ENCODE data around the gene CAMK4.
A peak's percentile ranks its signal among the peaks of the same experiment; 100 is the strongest.
"Not testable (repeated sequence)": the region's sequence is repeated elsewhere in the genome, so short reads cannot be mapped to it uniquely, and the experiment has no call there.

CAMK4 gene

DNA sequence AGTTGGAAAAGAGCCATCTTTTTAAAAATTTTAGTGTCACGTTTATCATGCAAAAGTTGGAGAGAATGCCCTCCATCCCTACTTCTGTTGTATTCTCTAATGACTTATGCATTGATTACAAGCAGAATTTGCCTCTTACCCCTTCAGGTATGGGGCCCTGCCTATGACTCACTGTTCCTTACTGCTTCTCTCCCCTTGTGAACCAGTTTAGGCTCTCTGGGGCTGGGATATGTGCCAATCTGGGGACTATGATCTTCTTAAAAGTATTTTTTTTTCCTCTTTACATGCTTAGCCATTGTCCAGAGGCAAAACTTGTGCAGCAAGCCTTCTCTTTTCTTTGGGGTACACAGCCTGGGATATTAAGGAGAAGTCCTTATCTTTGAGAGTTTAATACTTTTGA lies 37.4 kb downstream of the CAMK4 start:
- no peak for DNase-seq

DNA sequence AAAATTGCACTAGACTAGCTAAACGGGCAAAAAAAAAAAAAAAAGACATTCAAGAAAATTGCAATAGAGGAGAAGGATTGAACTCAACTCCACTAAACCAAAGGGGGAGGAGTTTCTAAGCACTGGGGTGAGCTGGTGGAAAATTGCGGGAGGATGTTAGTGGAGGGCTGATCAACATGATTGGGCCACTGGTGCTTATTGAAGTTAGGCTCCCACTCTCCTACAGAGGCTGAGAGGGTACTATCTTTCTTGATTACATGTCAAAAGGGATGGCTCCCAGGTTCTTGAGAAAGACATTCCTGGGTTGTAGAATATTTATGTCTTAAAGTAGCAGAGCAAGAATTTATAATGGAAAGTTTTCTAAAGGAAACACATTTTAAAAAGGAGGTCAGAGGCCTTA lies 38.0 kb downstream of the CAMK4 start:
- DNase-seq, result no peak

DNA sequence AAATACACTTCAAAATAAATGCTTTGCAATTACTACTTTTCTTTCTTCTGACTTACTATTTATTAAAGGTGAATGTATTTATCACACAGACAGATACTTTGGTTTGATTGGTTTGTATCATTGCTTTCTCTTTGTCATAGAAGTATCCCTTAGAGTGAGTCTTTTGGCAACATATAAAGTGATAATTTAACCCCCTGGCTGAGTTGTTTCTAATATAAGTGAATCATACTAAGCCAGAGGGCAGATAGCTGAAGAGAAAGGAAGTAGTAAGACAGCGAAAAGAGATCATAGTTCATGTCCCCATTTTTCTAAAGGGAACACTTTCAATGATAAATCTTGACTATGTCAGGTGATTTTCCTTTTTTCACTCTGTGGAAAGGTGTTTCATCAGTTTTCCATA lies 38.6 kb downstream of the CAMK4 start:
- DNase-seq, result no peak

DNA sequence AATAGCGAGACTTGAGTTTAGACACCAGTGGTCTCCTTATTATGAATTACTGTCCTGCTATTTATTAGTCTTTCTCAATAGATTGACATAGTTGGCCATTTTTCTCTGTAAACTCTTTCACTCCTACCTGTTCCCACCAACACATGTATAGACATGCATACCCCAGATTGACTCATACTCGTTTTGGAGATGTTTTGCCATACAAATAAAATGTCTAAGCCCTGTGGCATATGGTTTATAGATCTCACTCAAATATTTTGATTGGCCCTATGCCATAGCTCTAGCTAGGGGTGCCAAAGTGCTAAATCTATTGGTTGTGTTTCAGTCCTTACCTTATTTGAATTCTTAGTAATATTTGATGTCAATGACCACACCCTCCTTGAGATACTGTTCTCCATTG lies 42.3 kb downstream of the CAMK4 start:
- DNase-seq, result no peak

DNA sequence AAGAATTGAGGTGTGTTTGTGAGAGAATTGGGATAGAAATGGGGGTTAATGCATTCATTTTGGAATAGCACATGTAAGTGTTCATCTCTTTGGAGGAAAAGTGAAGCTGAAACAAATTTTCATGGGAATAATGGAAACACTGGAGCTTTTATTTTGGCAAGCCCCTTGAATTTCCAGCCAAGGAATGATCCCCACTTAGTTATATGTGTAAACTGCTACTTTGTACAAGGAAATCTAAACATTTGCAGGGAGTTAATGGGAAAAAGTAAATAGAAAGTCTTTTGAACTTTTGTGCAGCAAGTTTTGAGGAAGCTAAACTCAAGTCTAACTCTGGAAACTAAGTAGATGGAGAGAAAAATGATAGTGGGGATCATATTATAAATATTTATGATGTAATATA lies 44.1 kb downstream of the CAMK4 start:
- no peak for DNase-seq

DNA sequence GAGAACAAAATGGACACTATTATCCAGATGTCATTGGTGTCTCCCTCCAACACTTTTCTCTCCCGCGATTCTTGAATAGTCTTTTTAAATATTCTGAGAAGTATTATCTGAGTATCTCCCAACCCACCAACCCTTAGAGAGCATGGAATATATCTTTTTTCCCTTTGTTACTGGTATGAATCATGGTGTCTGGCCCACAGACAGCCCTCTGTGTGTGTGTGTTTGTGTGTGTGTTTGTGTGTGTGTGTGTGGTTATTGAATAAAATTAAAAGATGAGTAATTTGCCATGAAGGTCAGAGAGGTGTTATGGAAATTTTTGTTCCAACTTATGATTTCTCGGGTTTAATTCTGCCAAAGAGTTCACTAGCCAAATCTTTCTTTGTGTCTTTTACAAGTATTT lies 47.7 kb downstream of the CAMK4 start:
- DNase-seq, result no peak

DNA sequence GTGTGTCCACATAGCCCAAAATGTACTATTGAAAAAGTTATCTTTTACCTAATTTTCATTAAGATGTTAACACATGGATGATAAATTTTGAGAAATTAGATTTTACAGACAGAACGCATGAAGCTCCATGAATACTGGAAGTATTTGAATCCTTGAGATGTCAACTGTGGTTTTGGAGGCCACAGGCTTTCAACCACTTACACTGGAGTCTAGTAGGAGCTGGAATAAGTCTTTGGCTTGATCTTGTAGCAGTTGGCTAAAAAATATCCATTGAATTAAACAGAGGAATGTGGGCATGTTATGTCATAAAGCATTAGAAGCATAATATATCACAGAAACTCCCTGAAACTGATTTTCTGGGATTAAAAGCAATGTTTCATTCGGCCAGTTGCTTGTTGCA lies 52.9 kb downstream of the CAMK4 start:
- DNase-seq, result no peak

DNA sequence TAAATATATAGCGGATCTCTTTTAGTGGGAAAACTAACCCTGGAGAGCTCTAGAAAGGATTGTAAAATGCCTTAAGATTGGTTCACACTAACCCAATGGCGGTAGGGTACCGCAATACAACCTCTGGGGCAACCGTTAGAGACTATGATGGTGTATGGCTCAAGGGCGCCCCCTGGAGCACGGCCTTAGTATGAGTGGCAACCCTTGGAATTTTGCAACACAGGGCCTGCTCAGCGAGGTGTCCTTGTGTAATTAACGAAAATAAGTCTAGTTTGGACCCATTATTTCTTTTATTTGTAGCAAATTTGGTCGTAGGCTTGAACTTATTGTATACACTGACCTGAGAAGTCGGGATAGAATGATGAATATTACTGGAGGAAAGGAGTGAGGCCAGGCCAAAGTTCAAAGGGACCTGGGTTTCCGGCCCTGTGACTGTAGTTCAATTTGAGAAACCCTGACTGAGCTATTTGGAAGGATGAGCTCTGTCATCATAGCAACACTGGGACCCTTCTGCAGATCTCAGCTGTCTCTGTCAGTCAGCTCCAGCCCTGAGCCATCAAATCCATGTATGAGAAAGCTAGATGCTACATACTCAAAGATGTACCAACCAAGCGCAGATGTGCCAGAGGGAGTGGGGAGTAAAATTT lies 54.8 kb downstream of the CAMK4 start:
- peak; percentile 27 to 58 for DNase-seq

DNA sequence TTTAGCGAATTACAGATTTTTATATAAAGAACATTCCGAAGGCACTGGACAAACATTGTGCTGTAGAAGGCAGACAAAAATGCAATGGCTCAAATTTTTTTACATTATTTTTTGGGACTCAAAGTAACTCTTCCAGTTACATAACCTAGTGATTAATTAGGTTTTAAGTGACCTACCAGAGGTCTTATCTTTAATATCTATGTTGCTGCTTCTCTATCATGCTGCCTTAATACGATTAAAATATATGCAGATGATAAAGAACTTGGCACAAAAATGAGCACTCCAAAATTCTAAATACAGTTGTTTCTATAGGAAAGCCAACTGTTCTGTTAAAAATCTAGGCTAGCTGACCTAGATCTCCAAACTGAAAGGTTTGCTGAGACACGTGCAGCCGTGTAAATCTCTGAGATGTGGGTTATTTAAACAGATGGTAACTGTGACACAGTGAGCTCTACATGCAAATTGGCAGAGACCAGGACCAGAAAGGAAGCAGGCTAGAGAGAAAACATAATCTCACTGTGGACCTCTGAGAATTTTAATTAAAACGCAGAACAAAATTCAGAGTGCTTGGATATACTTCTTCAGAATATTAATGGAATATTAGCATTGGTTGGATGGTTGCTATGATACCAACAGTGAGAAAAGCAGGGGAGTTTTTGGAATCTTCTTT lies 56.2 kb downstream of the CAMK4 start:
- no peak for DNase-seq

DNA sequence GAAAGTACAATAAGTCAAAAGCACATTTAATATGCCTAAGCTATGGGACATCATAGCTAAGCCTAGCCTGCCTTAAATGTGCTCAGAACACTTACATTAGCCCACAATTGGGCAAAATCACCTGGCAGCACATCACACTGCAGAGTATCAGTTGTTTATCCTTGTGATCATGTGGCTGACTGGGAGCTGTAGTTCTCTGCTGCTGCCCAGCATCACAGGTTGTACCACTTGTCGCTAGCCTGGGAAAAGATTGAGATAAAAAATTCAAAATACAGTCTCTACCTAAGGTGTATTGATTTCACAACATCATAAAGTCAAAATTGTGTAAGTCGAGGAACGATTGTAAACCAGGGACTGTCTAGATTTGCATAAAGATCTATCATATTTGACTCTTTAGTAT lies 58.6 kb downstream of the CAMK4 start:
- DNase-seq, result no peak

DNA sequence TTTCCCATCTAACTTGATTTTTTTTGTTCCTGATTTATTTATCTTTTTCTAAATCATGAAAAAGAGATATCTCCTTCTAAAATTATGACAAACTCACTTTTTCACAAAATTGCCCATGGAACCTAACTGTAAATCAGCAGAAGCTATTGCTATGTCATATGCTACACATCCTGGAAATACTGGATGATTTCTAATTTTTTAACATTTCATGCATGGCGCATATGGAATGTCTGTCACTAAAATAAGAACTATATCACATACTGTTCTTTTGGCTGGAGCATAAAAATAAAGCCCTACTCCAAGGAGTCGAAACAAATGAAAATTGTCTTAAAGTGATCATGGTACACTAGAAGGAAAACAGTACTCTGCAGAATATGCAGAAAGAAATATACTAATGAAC lies 60.6 kb downstream of the CAMK4 start:
- DNase-seq, result no peak

DNA sequence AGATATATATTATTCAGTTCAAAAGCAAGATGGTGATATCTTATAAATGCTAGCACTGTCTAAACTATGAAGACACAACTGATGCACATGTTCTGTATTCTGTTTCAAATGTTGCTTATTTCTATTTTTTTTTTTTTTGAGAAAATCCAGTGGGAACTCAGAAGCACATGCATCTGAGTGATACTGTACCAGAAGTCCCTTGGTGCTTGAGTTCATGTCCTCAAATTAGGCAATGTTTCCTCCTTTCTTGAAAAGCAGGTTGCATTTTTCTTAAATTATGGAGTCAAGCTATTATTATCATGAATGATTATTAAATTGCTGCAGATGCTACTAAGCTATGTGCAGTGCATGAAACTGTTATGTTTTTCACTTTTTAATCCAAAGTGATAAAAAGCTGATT lies 70.4 kb downstream of the CAMK4 start:
- no peak for DNase-seq

DNA sequence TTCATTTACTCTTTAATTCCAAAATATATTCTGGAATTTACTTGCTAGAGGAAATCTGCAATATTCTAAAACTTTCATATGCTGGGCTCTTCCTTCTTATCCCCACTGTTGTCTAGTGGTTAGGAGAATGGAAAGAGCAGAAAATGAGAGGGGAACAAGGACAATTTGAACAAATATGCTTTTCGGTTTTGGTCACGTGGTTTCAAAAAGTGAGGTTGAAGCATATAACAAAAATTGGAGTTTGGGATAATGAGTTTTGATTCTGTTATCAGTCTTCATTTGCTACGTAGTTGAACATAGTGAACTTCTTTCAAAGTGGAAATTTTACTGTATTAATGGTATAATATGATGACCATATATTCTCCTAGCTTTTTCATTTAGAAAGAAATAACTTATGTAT lies 71.5 kb downstream of the CAMK4 start:
- no peak for DNase-seq

DNA sequence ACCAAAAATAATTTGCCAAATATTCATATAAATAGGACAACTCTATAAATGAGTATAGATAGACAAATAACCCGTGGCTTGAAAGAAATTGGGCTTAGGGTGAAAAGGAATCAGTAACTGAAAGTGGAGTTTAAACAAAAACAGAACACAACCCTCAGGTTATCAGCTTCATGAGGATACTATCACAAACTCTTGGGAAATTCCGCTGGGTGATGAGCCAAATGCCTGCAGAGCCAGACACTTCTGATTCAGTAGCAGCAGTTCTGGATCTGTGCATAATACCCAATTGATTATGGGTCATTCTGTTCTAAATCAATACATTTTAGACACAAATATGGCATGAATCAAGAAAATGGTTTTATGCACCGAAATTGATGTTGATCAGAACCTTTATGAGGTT lies 72.4 kb downstream of the CAMK4 start:
- no peak for DNase-seq

DNA sequence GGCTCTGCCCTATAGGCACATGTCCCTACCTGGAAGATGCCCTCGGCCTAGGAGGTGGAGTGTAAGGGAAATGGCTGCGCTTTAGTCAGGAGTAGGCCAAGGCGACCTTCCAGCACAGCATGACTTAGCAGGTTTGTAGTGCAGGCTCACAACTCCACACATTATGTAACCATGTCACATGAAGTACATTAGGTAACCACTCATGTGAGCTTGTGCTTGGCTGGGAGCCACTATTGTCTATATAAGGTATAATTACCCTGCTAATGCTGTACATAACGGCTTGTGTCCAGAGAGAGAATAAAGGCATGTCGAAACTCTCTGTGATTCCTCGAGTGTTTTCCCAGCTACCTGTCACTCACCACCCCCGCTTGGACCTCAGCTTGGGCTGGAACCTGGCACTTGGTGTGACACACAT lies 74.9 kb downstream of the CAMK4 start:
- no peak for DNase-seq

DNA sequence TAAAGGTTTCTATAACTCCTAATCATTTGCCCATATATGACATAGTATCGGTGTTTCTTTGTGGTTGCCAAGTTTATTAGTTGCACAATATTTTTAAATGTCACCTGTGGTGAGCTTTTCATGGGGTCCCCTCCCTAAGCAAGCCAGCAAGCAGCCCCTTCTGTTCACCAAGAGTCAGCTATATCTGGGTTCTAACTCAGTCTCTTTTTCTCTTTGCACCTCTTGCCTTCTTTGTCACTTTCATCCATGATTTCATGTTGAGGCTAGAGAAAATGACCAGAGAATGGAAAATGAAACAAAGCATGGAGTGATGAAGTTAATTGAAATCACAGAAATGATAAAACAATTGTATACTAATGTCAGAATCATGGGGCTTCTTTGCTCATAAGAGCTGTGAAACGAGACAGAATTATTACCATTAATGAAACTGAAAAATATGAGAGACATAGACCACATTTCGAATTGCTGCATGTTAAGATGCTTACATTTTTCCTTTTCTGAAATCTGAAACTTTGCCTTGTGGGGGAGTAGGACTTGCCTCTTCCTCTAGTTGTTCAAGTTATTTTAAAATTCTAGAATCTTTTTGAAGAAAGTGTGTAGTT lies 75.7 kb downstream of the CAMK4 start:
- DNase-seq, result no peak

DNA sequence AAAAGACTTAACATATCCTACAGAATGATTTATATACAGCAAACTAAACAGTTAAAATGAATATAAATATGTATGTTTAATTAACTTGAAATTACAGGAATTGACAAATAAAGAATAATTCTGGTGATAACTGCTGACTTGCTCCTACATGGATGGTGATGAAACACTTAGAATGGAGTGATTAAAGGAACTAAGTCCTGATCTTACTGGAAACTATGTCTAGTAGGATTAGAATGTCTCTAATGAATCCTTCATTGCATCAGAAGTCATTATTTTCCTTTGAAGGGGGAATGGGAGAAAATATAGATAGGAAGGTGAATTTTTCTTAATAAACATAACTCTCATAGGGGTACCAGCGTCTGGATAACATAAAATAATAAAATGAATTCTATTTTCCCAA lies 77.1 kb downstream of the CAMK4 start:
- DNase-seq, result no peak

DNA sequence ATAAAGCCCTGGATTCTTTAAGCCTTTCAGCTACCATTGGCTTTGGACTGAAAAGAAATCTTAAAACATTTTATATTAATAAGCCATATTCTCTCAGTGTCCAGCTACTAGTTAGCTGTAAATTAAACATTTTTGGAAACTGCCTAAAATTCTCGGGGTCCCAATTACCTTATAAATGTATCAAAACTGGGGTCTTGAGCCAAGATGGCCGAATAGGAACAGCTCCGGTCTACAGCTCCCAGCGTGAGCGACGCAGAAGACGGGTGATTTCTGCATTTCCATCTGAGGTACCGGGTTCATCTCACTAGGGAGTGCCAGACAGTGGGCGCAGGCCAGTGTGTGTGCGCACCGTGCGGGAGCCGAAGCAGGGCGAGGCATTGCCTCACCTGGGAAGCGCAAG lies 77.9 kb downstream of the CAMK4 start:
- not testable (repeated sequence) for DNase-seq

DNA sequence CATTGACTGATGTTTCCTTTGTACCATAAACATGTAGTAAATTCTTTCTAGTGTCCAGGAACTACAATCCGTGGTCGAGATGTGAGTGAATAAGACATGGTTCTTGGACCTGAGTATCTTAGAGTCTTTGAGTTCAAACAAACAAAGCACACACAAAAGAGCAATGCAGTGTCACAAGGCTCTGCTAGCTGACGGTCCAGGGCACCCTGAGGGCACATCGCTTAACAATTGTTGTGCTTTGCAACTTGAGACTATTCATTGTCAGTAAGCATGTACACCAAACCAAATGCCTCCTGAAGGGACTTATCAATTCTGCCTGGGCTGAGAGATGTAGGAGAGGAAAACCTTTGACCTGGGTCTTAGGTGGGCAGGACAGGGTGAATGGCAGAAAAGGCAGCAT lies 84.8 kb downstream of the CAMK4 start:
- no peak for DNase-seq

DNA sequence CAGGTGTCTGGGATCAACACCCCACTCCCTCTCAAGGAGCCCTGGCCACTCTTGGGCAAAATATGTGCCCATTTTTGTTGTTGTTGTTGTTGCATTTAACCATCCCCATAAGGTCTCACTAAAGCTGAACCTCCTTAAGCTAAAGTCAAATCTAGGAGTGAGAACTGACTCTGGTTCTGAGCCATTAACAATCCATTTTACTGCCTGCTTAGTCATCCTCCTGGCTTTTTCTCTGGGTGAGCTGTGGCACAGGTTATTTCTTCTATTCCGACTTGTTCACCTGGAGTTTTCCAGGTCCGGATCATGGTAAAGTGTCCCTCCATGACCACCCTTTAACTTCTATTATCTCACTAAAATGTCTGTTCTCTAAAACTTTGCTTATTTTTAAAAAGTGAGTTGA lies 85.2 kb downstream of the CAMK4 start:
- no peak for DNase-seq

DNA sequence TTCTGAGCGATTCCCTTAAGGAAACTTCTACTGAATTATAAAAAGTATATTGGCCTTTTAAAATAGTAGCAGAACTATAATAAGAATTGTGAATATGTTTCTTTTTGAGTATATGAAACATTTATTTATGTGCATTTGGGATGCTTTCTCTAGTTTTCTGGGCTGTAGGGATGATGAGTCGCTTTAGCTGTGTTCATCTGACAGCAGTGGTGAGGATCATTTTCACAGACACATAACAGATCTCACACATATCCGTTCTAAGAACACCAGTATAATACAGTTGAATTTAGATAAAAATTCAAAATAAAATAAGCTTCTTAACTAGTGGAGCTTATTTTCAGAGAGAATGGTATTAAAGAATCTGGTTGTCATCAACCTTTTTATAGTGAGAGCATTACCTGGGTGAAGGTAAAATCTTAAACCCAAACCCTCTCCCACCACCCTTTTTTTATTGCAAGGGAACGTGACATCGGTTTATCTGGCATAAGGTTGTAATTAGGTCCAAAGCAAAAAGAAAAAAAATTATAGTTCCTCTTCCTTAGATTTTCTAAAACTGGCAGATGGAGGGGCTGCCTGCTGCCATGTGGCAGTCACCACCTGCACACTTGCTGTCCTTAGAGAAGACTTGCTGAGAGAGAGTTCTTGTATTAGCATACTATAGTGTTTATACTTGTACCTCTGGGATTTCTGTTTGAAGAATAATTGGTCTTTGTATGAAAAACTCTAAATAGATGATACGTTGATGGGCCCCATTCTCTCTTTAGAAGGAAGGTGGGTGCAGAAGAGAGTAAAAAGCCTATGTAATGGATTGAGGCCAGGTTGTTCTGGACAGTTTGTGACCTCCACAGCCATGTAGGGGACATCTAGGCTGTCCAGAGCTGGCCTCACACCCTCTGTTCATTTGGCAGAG lies 86.8 kb downstream of the CAMK4 start:
- DNase-seq, result no peak

DNA sequence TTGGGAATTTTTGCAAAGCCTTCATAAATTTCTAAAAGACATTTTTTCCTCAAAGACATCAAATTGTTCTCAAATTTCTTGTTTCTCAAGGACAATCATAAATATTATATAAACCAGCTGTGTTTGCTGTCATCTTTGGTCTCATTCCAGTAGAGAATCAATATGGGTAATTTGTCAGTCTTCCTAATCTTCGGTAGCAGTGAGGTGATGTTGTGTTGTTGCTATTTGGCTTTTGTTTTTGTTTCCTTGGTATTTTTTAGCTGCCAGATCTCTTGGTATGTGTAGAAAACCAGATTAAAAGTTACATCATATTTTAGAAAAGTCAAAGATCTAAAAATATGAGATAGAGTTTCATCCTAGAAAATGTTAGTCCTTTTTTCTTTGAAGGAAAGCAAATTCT lies 87.5 kb downstream of the CAMK4 start:
- DNase-seq, result no peak

DNA sequence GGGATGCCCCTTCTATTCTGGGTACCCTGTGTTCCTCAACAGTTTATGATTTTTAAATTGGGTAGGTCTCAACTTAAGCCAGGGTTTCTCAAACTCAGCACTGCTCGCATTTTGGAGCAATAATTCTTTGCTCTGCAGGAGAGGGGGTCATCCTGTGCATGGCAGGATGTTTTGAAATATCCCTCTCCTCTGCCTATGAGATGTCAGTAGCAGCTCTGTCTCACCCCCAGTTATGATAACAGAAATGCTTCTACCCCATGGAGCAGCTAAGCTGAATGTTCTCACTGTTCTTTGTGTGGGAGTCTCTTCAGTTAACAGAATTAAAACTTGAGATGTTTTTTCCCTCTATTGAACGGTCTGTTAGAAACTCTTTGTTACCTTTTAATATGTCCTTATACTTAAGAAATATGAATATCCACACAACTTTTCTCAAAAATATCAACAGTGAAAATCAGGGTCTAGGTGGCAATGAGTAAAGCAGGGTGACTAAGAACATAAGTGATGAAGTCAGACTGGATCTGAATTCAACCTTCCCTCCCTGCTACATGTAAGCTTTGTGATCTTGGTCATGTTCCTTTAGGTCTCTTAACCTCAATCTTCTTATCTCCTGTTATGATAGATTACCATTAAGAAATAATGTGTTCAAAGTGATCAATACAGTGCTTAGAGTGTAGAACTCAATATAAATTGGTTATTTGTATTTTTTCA lies 89.0 kb downstream of the CAMK4 start:
- DNase-seq, result no peak
